HL-60 (cell line): ENCODE results near the gene CACNG8.

ENCODE experiments used
- CTCF ChIP-seq: IDR thresholded peaks from one replicate; pipeline ENCODE4 v1.5.1; 2011; ENCODE audit warnings: low read length, control low read depth, inconsistent platforms; ENCODE audit not compliant: insufficient read depth
- POLR2AphosphoS5 ChIP-seq: IDR thresholded peaks from 2 replicates; pipeline ENCODE4 v1.6.1; 2012; ENCODE audit warnings: low read depth
- REST ChIP-seq: IDR thresholded peaks from 2 replicates; pipeline ENCODE4 v1.6.1; 2012; ENCODE audit warnings: low read depth; ENCODE audit not compliant: insufficient replicate concordance

GRCh38 chr19:54021363-54021762 lies 58.6 kb downstream of the CACNG8 start:
- no peak for TF ChIP-seq POLR2AphosphoS5
- TF ChIP-seq CTCF, result no peak
- no peak for TF ChIP-seq REST
